ENCODE results near the gene CSF1R.

The CSF1R gene

DNA sequence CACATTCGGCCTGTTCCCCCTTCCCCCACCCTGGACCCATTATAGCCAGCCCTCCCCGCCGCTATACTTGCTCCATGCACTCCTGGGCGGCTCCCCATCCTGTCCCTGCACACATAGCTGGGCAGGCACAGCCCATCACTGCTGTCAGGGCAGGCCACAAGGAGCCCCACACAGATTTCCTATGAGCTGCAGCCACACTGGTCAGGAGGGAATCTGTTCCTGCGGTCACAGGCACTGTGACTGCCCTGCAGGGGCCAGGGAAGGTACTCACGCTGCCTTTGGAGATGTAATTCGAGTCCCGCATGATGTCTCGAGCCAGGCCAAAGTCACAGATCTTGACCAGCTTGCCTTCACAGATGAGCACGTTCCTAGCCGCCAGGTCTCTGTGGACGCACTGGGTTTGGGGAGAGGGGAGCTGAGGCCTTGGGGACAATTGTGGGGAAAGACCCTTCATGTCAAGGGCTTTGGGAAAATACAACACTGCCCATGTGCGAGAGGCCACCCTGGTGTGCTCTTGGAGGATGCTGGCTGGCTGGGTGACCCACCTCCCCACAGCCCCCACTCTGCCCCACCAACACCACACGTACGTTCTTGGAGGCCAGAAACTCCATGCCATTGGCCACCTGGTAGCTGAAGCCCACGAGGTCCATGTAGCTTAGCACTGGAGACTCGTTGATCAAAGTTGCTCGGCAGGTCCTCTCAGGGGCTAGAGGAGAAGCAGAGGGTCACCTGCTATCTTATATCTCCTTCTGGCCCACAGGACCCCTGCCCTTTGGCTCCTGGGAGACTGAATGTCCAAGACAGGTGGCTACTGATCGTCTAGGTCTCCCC is 34.5 kb upstream of the CSF1R start:
- DNase-seq = no peak

DNA sequence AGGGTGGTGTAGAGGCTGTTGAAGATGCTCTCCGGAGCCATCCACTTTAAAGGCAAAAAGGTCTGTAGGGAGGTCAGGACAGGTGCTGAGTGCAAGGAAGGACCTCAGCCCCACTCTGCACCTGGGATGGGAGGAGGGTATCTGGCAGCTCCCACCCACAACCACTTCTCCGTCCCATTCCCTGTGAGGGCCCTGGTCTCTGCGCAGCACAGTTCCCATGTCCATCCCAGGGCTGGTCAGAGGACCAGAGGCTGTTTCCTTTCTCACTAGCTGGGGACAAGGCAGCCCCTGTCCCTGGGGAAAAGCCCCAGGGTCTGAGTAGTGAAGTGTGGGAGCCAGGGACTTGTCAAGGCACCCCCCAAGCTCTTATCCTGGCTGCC is 33.7 kb upstream of the CSF1R start:
- DNase-seq = no peak

DNA sequence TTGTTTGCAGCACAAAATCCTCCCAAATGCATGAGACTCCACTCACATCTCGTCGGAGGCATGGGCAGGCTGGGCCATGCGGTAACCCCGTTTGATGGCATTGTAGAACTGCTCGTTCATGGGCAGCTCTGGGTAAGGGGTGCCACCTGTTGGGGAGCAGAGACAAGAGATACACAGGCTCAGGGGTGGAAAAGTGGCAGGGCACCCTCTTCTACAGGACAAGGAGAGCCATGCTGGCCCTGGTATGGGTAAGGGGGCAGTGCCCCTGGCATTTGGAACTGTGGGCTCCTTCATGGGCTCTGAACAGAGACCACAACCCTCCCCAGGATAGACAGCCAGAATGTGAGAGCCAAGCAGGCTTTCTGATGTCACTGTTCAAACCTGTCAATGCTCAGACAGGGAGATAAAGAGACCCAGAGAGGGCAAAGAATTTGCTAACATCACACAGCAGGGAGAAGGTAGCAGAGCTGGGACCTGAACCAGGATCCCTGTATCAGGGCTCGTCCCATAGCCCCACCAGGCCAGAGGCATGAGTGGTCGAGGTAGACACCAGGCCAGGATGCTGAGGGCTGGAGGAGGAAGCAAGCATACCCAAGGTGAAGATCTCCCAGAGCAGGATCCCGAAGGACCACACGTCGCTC is 33.2 kb upstream of the CSF1R start:
- no peak for DNase-seq

DNA sequence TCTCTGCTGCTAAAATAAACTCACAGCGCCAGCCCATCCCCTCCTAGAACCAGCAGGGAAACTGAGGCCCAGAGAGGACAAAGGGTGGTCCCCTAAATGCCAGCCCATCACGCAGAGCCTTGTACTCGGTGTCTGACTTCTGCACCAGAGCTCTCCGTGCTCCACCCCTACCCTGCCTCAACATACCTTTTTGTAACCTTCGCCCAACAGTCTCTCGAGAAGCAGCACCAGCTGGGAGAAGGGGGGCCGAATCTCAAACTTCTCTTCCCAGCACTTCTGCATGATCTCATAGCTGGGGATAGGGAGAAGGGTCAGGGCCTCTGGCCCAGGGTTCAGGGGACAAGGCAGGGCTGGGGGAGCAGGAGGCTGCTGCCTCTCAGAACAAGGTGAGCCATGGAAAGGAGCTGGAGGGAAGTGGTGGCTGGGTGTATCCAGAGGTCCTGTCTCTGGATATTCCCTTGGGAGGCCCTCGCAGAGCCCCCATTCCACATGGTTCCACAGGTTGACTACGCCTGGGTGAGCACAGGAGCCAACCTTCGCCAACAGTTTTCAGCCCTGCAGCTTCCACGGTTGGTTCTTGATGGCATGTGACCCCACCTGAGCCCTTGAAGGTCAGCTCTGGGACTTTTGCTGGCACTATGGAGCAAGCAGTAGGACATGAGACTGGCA is 32.3 kb upstream of the CSF1R start:
- DNase-seq = no peak

DNA sequence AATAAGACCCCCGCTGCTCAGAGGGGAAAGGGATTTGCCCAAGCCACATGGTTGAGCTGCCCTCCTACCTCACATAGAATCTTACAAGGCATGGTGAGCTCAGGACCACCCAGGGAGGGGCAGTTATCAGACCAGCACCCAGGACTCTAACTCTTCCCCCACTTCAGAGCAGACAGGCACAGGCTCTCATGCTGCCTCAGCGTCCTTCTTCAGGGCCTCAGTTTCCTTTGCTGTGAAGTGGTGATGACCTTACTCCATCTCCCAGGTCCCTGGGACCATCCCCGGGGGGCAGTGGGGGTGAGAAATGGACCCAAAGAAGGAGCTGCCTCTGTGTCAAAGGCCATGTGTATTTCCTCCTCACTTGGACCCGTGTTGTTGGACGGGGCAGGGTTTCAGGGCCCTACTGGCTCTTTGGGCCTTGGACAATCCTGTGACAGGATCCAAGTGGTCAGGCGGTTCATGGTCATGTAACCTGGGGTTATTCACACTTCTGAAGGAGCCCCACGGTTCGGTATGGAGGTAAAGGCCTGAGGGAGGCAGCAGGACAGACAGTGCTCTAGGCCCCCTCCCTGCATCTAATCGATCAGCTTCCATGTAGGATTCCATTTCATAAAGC is 31.7 kb upstream of the CSF1R start:
- no peak for DNase-seq

DNA sequence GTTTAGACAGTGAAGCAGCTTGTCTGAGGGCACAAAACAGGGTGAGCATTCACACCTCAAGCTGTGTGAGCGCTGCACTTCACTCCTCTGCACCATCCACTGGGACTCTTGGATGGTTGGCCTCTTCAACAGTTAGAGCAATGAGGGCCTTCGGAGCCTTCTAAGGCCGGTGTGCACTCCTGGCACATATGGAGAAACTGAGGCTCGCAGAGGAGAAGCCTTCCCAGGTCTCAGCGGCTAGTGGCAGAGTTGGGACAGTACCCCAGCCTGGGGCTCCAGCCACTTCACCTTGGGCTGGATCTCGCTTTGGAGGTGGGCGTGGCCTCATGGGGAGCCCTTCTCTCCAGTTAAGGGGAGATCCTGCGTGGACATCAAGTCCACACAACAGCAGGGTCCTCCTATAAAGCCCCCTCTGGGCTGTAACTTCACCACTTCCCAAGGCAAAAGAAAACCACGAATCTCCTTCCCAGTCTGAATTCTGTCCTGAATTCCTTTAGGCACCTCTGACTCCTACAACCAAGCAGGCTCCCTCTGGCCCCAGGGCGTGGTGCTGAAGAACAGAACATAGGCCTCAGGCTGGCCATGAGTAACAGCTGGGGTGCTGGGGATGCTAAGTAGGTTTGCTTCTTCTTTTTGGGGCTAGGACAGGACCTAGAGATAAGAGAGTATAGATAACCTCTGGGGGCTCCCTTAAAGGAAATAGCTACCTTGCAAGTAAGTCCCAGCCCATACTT is 30.5 kb upstream of the CSF1R start:
- DNase-seq = no peak

DNA sequence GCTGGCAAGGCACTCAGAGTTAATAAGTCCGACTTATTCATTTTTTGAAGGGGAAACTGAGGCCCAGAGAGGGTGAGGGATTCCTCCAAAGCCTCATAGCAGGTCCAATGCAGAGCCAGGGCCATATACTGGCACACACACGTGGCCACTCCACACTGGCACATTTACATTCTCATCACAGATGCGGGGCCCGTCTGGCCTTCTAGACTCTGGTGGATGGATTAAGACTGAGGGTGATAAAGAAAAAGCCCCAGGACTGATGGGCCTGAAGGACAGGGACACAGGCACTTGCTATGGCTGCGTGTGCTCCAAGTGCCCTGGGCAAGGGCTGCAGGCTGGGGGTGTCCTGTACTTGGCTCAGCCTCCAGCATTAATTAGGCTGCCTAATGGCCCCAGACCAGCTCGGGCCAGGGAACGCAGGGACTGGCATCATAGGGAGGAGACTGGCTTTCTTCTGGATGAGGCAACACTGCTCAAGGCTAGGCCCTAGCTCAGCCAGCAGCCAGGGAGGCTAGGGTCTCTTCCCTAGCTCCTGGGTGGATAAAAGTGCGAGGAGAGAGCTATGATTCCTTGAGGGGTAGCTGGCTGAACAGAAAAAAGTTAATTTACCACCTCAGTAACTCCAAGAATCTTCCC is 28.5 kb upstream of the CSF1R start:
- DNase-seq = peak; percentile 8

DNA sequence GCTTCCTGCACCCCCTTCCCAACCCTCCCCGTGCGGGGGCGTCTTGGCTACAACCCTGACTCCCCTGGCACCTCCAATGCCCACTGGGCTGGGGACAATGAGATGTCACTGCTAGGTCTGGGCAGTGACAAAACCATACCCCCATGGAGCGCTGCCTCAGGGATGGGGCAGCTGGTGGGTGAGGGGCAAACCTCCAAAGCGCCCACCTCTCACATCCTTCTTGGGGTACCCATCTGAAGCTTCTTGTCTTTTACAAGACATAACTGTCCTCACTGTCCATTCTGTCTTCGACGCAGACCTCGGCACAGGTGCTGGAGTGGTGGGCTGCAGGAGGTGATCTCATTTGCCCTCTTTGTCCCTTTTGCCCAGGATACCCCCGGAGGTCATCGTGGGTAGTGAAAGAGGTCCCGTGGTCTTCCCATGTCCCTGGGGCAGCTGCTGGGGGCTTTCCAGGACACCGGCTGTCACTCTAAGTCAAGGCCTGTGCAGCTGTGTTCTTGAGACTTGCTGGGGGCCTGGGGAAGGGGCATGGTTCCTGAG is 27.8 kb upstream of the CSF1R start:
- DNase-seq = no peak

DNA sequence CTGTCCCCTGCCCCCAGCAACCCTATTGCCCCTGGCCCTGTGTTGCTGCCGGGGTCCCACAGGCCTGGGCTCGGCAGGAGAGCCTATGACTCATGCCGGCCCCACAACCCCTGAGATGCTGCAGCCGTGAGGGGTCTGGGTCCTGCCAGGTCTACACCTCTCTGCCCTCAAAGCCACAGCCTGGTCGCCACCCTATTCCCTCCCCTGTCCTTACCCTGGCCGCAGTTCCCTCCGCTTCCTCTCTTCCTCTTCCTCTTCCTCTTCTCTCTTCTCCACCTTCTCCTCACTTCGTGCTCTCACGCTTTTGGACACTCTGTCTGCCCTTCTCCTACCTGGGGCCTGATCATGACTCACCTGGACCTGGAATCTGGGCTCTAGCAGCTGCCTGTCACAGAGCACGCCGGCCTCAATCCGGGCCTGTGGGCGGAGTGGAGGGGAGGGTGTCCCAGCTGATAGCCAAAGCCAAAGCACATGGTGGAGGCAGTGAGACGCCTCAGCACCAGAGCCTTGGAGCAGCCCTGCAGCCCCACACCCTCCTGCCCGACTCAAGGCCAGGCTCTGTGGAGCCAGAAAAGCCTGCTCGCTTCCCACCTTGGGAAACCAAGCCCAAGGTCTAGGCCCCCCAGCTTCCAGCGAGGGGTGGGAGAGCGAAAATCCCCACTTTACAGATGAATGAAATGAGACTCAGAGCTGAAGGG is 26.8 kb upstream of the CSF1R start:
- DNase-seq = no peak

DNA sequence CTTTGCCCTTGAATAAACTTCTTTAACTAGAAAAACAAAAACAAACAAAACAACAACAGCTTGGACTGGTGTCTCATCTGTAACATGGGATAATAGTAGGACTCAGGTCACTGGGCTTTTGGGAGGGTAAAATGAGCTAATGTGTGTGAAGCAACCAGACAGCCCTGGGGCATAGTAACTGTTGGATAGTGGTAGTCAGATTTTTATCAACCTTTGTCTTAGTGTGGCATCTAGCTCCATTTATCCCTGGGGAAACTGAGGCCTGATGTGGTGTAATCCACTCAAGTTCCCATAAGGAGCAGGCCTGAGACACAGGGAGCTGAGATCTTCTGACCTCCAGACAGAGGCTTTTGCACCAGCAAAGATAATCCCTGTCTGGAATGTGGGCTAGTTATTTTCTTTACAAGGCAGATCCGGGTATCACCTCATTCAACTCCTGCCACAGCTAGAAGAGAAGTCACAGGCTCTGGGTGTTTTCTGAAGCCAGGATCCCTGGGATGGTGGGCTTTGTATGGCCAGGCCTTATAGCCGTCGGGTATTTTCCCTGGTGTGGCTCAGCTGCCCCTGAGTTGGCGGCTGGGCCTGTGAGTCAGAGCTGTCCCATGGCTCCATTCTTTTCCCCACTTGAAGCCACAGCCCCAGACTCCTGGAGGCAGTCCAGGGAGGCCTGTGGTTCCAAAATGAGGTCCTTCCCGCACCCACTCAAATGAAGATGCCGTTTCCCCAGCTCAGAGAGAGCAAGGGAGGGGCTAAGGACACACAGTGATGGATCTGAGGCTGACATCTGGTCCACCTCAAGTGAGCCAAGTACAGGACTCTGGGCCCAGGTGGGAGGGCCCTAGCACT is 26.1 kb upstream of the CSF1R start:
- DNase-seq = no peak

DNA sequence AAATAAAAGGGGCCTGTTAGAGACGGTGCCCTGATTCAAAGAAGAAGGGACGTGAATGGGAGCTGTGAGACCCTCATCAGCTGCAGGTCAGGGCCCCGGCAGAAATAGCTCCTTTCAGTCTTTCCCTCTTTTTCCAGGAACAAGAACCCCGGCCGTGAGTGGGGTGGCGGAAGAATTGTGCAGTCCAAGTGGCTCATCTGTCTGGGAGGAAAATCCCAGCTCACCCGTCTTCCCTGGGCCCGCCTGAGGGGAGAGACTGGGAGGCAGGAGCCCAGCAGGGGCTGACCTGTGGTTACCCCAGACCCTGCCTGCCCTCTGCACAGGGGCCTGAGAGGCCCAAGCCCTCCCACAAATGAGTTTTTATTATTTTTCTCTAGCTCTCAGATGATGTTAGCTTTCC is 24.8 kb upstream of the CSF1R start:
- DNase-seq = no peak

DNA sequence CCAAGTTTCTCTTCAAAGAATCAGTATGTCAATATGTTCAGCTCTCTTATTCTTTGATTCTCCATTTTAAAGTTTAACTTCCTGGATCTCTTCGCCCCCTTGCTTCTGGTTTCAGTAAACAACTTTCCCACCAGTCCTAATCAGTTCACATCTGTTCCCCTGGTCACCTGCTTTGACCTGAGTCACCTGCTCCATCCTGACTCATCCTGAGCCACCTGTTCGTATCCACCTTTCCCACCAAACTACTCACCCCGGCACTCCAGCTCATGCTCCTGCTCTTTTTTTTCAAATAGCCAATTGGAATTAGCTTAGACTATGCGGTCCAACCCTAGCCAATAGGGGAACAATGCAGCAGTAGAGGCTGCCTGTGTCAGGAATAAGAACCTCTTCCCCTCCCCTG is 23.6 kb upstream of the CSF1R start:
- no peak for DNase-seq

DNA sequence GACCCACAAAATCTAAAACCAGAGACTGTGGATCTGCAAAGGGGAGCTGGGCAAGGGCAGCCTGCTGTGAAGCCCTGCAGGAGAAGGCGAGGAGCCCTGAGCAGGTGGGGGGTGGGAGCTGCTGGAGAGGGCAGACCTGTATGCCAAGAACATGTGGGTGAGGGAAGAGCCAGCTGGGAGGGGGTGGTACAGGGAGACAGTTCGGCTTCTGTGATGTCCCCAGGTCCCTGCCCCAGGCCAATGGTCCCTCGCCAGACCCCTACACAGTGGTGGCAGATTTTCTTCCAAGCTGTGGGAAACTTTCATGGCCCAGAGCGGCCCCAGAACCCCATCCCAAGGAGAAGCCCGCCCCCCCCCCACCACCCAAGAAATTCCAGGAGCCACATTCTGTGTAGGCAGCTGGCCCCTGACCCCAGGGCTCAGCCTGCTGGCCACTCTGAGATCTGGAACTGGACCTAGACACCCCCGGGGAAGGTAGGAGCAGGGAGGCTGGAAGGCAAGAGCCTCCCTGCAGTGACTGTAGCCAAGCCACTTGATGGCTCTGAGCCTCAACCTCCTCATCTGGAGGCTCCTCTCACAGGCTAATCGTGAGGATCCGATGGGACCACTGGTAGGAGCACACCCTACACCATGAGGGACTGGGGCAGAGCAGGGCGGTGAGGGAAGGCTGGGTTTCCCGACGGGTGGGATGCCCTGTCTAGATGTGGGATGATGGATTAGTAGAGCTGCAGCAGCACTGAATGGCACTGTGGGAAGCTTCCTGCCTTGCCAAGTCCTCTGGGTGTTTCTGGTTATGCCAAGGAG is 22.6 kb upstream of the CSF1R start:
- DNase-seq = no peak

DNA sequence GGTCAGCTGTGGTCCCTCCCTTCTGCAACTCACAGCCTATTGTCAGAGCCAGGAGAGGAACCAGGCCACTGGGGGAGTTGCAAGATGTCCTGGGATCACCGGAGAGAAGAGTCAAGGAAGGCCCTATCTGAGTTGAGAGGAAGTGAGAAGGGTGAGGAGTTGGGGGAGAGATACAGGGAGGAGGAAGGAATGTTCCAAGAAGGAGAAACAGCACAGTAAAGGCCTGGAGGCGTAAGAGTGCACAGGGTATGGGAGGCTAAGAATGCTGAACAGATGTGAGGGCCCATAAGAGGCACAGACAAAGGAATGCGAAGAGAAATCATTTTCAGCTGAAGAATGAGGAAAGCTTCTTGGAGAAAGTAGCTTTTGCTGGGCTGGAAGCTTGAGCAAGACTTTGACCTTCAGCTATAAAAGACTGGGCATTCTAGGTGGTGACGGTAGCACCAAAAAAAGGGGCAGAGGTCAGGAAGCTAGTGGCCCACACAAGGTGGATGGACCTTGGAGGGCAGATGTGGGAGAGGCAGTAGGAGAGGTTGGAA is 21.6 kb upstream of the CSF1R start:
- no peak for DNase-seq

DNA sequence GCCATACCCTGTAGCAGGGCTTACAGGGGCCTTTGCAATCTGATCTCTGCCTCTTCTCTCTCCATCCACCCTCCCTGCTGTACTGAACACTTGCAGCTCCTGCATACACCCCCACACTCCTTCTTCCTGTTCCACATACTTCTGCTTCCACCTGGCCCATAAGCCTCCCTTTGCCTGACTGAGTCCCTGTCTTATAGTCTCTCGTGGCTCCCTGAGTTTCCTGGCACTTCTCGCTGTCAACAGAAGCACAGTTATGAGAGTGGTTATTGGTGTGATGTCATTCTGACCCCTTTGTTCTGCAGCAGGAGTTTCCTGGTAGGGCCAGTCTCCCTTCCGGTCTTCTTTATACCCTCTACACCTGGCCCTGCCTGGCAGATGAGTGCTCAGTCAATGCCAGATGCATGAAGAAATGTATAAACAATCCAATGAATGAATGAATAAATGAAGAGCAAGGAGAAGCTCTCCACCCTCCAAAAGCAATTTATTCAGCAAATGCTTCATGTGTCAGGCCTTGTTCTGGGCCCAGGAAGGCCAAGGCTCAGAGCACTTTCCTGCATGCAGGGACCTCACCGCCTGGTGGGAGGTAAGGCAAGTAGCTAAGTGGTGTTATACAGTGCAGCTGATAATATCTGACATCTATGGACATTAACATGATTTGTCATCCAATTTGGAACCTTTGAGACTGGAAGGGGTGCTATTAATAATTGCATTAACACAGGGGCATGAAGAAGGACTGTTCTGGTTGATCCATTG is 20.5 kb upstream of the CSF1R start:
- no peak for DNase-seq

DNA sequence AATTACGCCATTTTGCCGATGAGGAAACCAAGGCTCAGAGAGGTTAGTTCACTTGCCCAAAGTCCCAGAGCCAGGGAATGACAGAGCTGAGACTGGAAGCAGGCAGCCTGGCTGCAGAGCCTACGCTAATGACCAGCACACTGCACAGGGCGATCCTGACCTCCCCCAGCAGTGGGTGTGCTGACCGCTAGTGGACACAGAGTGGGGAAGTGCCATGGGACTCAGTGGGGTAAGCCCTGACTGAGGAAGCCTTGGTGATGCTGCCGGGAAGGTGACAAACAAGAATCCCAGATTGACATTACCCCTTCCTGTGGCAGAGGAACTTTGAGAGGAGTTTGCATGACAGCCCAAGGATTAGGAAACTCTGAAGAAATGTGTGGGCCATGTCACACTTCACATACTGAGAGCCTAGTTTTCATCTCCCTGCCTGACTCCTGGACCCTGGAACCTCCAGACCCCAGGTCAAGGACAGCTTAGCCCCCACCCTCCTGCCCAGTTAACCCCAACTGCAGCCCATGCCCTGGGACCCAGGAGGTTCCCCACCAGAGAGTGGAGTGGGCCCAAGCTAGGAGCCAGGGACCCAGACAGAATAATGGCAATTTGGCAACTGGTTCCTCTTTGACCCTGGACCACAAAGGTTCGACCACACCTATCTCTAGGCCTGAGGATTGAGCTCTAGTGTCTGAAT is 19.7 kb upstream of the CSF1R start:
- no peak for DNase-seq

DNA sequence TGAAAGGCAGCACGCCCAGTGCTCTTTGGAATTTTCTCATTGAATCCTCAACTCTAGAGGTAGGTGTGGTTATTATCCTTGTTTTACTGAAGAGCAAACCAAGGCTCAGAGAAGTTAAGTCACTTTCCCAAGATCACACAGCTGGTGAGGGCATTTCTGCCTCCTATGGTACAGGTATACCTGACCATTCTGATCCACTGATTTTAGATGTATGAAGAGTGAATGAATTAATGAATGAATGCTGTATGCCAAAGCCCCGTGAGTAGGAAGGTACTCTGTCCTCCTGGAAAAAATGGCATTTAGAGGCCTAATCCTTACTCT is 18.2 kb upstream of the CSF1R start:
- no peak for DNase-seq
